DND-41 (cell line): ENCODE results near the gene GSDME.

Experiments
- EZH2 ChIP-seq: IDR thresholded peaks from 3 replicates; pipeline ENCODE4 v1.6.1; 2012; ENCODE audit warnings: borderline replicate concordance, low read depth, mild to moderate bottlenecking, moderate library complexity, low read length, inconsistent platforms; ENCODE audit not compliant: severe bottlenecking
- TF ChIP-seq, protein P1 (sequence below): IDR thresholded peaks from 2 replicates; pipeline ENCODE4 v1.5.1; 2012; ENCODE audit warnings: borderline replicate concordance, low read length, moderate library complexity, mild to moderate bottlenecking; ENCODE audit not compliant: poor library complexity, severe bottlenecking; ENCODE audit errors: extremely low read depth

DNA sequence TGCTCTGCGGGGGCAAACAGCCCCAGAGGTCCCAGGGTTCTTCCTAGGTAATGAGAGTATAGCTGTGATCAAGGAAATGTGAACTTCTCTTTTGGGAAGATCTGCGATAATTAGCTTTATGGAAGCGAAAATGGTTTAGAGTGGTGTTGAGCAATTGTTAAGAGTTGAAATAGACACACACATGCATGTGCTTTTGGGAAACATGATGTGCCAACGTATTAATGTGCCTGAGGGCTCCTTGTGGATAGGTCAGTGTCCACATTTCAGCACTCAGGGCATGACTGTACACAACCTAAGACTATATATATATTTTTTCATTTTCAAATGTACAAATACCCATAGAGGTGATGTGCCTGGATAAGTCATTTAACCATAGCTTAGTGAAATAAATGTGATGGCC, 67.0 kb downstream of the GSDME start:
- TF ChIP-seq, protein P1, sequence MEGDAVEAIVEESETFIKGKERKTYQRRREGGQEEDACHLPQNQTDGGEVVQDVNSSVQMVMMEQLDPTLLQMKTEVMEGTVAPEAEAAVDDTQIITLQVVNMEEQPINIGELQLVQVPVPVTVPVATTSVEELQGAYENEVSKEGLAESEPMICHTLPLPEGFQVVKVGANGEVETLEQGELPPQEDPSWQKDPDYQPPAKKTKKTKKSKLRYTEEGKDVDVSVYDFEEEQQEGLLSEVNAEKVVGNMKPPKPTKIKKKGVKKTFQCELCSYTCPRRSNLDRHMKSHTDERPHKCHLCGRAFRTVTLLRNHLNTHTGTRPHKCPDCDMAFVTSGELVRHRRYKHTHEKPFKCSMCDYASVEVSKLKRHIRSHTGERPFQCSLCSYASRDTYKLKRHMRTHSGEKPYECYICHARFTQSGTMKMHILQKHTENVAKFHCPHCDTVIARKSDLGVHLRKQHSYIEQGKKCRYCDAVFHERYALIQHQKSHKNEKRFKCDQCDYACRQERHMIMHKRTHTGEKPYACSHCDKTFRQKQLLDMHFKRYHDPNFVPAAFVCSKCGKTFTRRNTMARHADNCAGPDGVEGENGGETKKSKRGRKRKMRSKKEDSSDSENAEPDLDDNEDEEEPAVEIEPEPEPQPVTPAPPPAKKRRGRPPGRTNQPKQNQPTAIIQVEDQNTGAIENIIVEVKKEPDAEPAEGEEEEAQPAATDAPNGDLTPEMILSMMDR: no peak
- TF ChIP-seq EZH2: no peak
